Measurements from ENCODE around the gene MYO19. TPM values are rescaled to one million over a fixed set of nuclear protein-coding genes. Genes with fewer than 3 reads are reported as not detected.

Gene MYO19, protein sequence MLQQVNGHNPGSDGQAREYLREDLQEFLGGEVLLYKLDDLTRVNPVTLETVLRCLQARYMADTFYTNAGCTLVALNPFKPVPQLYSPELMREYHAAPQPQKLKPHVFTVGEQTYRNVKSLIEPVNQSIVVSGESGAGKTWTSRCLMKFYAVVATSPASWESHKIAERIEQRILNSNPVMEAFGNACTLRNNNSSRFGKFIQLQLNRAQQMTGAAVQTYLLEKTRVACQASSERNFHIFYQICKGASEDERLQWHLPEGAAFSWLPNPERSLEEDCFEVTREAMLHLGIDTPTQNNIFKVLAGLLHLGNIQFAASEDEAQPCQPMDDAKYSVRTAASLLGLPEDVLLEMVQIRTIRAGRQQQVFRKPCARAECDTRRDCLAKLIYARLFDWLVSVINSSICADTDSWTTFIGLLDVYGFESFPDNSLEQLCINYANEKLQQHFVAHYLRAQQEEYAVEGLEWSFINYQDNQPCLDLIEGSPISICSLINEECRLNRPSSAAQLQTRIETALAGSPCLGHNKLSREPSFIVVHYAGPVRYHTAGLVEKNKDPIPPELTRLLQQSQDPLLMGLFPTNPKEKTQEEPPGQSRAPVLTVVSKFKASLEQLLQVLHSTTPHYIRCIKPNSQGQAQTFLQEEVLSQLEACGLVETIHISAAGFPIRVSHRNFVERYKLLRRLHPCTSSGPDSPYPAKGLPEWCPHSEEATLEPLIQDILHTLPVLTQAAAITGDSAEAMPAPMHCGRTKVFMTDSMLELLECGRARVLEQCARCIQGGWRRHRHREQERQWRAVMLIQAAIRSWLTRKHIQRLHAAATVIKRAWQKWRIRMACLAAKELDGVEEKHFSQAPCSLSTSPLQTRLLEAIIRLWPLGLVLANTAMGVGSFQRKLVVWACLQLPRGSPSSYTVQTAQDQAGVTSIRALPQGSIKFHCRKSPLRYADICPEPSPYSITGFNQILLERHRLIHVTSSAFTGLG
- 10 to 100 TPM; 49.4 to 56.4 TPM for total RNA-seq

GRCh38 chr17:36534840-36535668 is at the start of gene MYO19, which contains the start of gene PIGW:
MYO19 (minus strand) TSS chr17:36534868; CDS start chr17:36532538, 2,330 bp downstream.
PIGW (plus strand) TSS chr17:36534987; CDS start chr17:36537102, 2,115 bp downstream.
- Histone ChIP-seq H3K27me3 (replicated peaks; ENCODE audit: insufficient read depth) (no peaks in the 10 kb centered on the region), H3K4me3 (peak within 1 kb of the TSS; percentile 80 to 85), H3K27ac (peak within 1 kb of the TSS; percentile 91 to 95), H3K4me1 (replicated peaks) (peaks cover 5% of the 10 kb centered on the region), H3K36me3 (no peaks in the 10 kb centered on the region), H3K9me3 (no peaks in the 10 kb centered on the region)
- peak; percentile 77 for DNase-seq (ENCODE audit: low spot score)
- WGBS, result 1% methylated on average over 81 of the region's 83 CpGs
- intact Hi-C loops (cut with DNase I), result loop anchor here (5.0 to 10.0 kb wide), 2 partner anchors 48 to 820 kb away; partner anchors contain the start of gene ZNHIT3
- peak; percentile 61 for TF ChIP-seq POLR2A (IDR thresholded peaks at IDR 0.05)
- TF ChIP-seq, protein P1, sequence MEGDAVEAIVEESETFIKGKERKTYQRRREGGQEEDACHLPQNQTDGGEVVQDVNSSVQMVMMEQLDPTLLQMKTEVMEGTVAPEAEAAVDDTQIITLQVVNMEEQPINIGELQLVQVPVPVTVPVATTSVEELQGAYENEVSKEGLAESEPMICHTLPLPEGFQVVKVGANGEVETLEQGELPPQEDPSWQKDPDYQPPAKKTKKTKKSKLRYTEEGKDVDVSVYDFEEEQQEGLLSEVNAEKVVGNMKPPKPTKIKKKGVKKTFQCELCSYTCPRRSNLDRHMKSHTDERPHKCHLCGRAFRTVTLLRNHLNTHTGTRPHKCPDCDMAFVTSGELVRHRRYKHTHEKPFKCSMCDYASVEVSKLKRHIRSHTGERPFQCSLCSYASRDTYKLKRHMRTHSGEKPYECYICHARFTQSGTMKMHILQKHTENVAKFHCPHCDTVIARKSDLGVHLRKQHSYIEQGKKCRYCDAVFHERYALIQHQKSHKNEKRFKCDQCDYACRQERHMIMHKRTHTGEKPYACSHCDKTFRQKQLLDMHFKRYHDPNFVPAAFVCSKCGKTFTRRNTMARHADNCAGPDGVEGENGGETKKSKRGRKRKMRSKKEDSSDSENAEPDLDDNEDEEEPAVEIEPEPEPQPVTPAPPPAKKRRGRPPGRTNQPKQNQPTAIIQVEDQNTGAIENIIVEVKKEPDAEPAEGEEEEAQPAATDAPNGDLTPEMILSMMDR (IDR thresholded peaks at IDR 0.05), result peak in 2 of 4 experiments; percentile 18 to 28
- TF ChIP-seq POLR2AphosphoS5 (IDR thresholded peaks at IDR 0.05), result peak; percentile 90

DNA sequence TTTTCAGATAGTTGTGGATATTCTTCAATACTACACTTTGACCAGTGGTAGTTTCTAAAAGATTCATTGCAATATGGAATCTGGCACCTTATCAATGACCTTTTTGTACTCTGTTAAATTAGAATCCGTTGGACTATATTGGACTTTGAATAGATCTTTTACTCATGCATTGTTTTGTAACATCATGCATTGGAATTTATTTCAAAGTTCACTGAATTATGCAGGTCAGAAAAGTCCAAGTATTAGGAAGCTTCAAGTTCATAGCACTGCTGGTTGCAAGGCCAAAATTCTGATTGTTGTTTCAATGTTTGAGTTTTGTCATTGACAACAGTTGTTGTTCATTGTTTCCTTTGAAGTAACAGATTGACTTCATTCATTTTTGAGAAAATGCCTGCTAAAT is 49.1 kb upstream of the MYO19 start:
- H3K9me3 ChIP-seq, result no peaks in the 10 kb centered on the region
- no peak overlapping the region for H3K4me3 ChIP-seq
- no peak for DNase-seq (ENCODE audit: low spot score)
- 70% methylated on average over 1 of the region's 1 CpG for WGBS
- TF ChIP-seq POLR2AphosphoS5 (IDR thresholded peaks at IDR 0.05), result no peak
- no peak for TF ChIP-seq POLR2A (IDR thresholded peaks at IDR 0.05)
- TF ChIP-seq, protein P1 (IDR thresholded peaks at IDR 0.05), result no peak
- no peaks in the 10 kb centered on the region for H3K27me3 ChIP-seq (replicated peaks; ENCODE audit: insufficient read depth)
- intact Hi-C loops (cut with DNase I), result no loop called here
- no peaks in the 10 kb centered on the region for H3K4me1 ChIP-seq (replicated peaks)
- H3K36me3 ChIP-seq, result peaks cover 4 to 19% of the 10 kb centered on the region in 2 donors
- no peak overlapping the region for H3K27ac ChIP-seq

GRCh38 chr17:36578671-36579070 is 44.0 kb upstream of the MYO19 start:
- TF ChIP-seq, protein P1 (IDR thresholded peaks at IDR 0.05), result no peak
- TF ChIP-seq POLR2A (IDR thresholded peaks at IDR 0.05), result no peak
- no peak for TF ChIP-seq POLR2AphosphoS5 (IDR thresholded peaks at IDR 0.05)
- no peak for DNase-seq (ENCODE audit: low spot score)
- no peaks in the 10 kb centered on the region for H3K27me3 ChIP-seq (replicated peaks; ENCODE audit: insufficient read depth)
- H3K36me3 ChIP-seq, result peaks cover 4 to 8% of the 10 kb centered on the region in 2 donors
- no peaks in the 10 kb centered on the region for H3K9me3 ChIP-seq
- no peak overlapping the region for H3K27ac ChIP-seq
- intact Hi-C loops (cut with DNase I), result no loop called here
- no peaks in the 10 kb centered on the region for H3K4me1 ChIP-seq (replicated peaks)
- WGBS, result 63% methylated on average over 2 of the region's 2 CpGs
- H3K4me3 ChIP-seq, result no peak overlapping the region

- no peak overlapping the region for H3K4me3 ChIP-seq
- no peak overlapping the region for H3K27ac ChIP-seq
- TF ChIP-seq POLR2AphosphoS5 (IDR thresholded peaks at IDR 0.05) (no peak), POLR2A (IDR thresholded peaks at IDR 0.05) (no peak)
- TF ChIP-seq, protein P1 (IDR thresholded peaks at IDR 0.05), result no peak
- H3K36me3 ChIP-seq, result peaks cover 4 to 8% of the 10 kb centered on the region in 2 donors
- H3K27me3 ChIP-seq (replicated peaks; ENCODE audit: insufficient read depth), result no peaks in the 10 kb centered on the region
- H3K9me3 ChIP-seq, result no peaks in the 10 kb centered on the region
- no peaks in the 10 kb centered on the region for H3K4me1 ChIP-seq (replicated peaks)
- WGBS, result 59% methylated on average over 2 of the region's 2 CpGs
- intact Hi-C loops (cut with DNase I), result no loop called here
- DNase-seq (ENCODE audit: low spot score), result no peak
Measured at GRCh38 chr17:36576793-36577192, 42.1 kb upstream of the MYO19 start.
